ENCODE results near the gene ZNF862. TPM values are rescaled to one million over a fixed set of nuclear protein-coding genes. Genes with fewer than 3 reads are reported as not detected.

Gene ZNF862
- polyA plus RNA-seq, 3 donors, result 1.3 to 18.4 (median 2.7) TPM

DNA sequence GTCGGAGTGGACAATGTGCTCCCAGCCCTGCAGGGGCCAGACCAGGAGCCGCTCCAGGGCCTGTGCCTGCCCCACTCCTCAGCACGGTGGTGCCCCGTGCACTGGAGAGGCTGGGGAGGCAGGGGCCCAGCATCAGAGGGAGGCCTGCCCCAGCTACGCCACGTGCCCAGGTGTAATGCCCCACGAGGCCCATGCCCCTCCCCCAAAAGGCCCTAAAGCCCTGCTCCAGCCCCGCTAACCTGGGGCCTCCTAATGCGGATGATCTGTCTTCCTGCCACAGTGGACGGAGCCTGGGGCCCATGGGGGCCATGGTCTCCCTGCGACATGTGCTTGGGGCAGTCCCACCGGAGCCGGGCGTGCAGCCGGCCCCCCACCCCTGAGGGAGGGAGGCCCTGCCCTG lies 23.7 kb upstream of the ZNF862 start:
- Mint-ChIP-seq H3K27me3 (ENCODE audit: low read depth in 3 of 3) (no peaks in the 10 kb centered on the region), H3K9me3 (no peaks in the 10 kb centered on the region), H3K36me3 (no peaks in the 10 kb centered on the region), H3K4me1 (no peaks in the 10 kb centered on the region), H3K27ac (no peak overlapping the region), H3K4me3 (no peak overlapping the region)
- Histone ChIP-seq H3K4me1 (ENCODE audit: control insufficient read depth in 1 of 2, insufficient read depth in 2 of 2, low read length in 2 of 2) (no peaks in the 10 kb centered on the region), H2AFZ (ENCODE audit: insufficient read depth, low read depth, low read length, poor library complexity, severe bottlenecking) (no peak overlapping the region), H3K27ac (ENCODE audit: low read depth in 1 of 2, low read length in 2 of 2) (no peak overlapping the region), H3K9me3 (replicated peaks in 1 of 2; ENCODE audit: control insufficient read depth in 1 of 2, insufficient read depth in 1 of 2, low read length in 2 of 2) (no peaks in the 10 kb centered on the region), H4K20me1 (ENCODE audit: insufficient read depth, low read length) (no peaks in the 10 kb centered on the region), H3K4me3 (replicated peaks in 1 of 3; ENCODE audit: low read depth in 2 of 3, low read length in 3 of 3) (no peak overlapping the region), H3K79me2 (ENCODE audit: insufficient read depth, low read length) (no peaks in the 10 kb centered on the region), H3K4me2 (replicated peaks; ENCODE audit: extremely low read depth, low read length, poor library complexity, severe bottlenecking) (no peak overlapping the region), H3K27me3 (ENCODE audit: control insufficient read depth in 2 of 2, insufficient read depth in 2 of 2, low read length in 2 of 2) (no peaks in the 10 kb centered on the region), H3K9ac (ENCODE audit: insufficient read depth, low read length, poor library complexity, severe bottlenecking) (no peak overlapping the region), H3K36me3 (replicated peaks in 1 of 2; ENCODE audit: control insufficient read depth in 1 of 2, insufficient read depth in 2 of 2, low read length in 2 of 2) (no peaks in the 10 kb centered on the region)
- 91% methylated on average over 15 of the region's 15 CpGs for WGBS (ENCODE audit: insufficient coverage)
- TF ChIP-seq, protein P1, sequence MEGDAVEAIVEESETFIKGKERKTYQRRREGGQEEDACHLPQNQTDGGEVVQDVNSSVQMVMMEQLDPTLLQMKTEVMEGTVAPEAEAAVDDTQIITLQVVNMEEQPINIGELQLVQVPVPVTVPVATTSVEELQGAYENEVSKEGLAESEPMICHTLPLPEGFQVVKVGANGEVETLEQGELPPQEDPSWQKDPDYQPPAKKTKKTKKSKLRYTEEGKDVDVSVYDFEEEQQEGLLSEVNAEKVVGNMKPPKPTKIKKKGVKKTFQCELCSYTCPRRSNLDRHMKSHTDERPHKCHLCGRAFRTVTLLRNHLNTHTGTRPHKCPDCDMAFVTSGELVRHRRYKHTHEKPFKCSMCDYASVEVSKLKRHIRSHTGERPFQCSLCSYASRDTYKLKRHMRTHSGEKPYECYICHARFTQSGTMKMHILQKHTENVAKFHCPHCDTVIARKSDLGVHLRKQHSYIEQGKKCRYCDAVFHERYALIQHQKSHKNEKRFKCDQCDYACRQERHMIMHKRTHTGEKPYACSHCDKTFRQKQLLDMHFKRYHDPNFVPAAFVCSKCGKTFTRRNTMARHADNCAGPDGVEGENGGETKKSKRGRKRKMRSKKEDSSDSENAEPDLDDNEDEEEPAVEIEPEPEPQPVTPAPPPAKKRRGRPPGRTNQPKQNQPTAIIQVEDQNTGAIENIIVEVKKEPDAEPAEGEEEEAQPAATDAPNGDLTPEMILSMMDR (IDR thresholded peaks at IDR 0.05), result no peak
- DNase-seq, result no peak
- intact Hi-C loops (cut with micrococcal nuclease), result no loop called here

GRCh38 chr7:149815121-149815520 lies 23.1 kb upstream of the ZNF862 start:
- Histone ChIP-seq H3K4me2 (replicated peaks; ENCODE audit: extremely low read depth, low read length, poor library complexity, severe bottlenecking) (no peak overlapping the region), H3K4me3 (replicated peaks in 1 of 3; ENCODE audit: low read depth in 2 of 3, low read length in 3 of 3) (no peak overlapping the region), H3K4me1 (ENCODE audit: control insufficient read depth in 1 of 2, insufficient read depth in 2 of 2, low read length in 2 of 2) (no peaks in the 10 kb centered on the region), H3K79me2 (ENCODE audit: insufficient read depth, low read length) (no peaks in the 10 kb centered on the region), H4K20me1 (ENCODE audit: insufficient read depth, low read length) (no peaks in the 10 kb centered on the region), H3K9me3 (replicated peaks in 1 of 2; ENCODE audit: control insufficient read depth in 1 of 2, insufficient read depth in 1 of 2, low read length in 2 of 2) (no peaks in the 10 kb centered on the region), H2AFZ (ENCODE audit: insufficient read depth, low read depth, low read length, poor library complexity, severe bottlenecking) (no peak overlapping the region), H3K27ac (ENCODE audit: low read depth in 1 of 2, low read length in 2 of 2) (no peak overlapping the region), H3K36me3 (replicated peaks in 1 of 2; ENCODE audit: control insufficient read depth in 1 of 2, insufficient read depth in 2 of 2, low read length in 2 of 2) (no peaks in the 10 kb centered on the region), H3K27me3 (ENCODE audit: control insufficient read depth in 2 of 2, insufficient read depth in 2 of 2, low read length in 2 of 2) (no peaks in the 10 kb centered on the region), H3K9ac (ENCODE audit: insufficient read depth, low read length, poor library complexity, severe bottlenecking) (no peak overlapping the region)
- 94% methylated on average over 10 of the region's 12 CpGs for WGBS (ENCODE audit: insufficient coverage)
- Mint-ChIP-seq H3K27ac (no peak overlapping the region), H3K9me3 (no peaks in the 10 kb centered on the region), H3K36me3 (no peaks in the 10 kb centered on the region), H3K27me3 (ENCODE audit: low read depth in 3 of 3) (no peaks in the 10 kb centered on the region), H3K4me1 (no peaks in the 10 kb centered on the region), H3K4me3 (no peak overlapping the region)
- DNase-seq, result no peak
- TF ChIP-seq, protein P1 (IDR thresholded peaks at IDR 0.05), result no peak
- intact Hi-C loops (cut with micrococcal nuclease), result no loop called here

Measured in CD14-positive monocyte (primary cell).